Mesendoderm (in vitro differentiated cells): ENCODE results near the gene SLC16A10.

ENCODE experiments used
- DNase-seq: peaks from one replicate; pipeline ENCODE4 v3.0.0; 2013
- H2AK5ac ChIP-seq: 2 replicates; pipeline ENCODE4 v1.6.1; 2013; ENCODE audit warnings: low read length, inconsistent platforms
- H2BK120ac ChIP-seq: 2 replicates; pipeline ENCODE4 v1.6.1; 2013; ENCODE audit warnings: low read depth, mild to moderate bottlenecking, low read length, moderate library complexity, mixed read lengths
- H2BK15ac ChIP-seq: replicated peaks from 2 replicates; pipeline ENCODE4 v1.6.1; 2013; ENCODE audit warnings: low read depth, mild to moderate bottlenecking, moderate library complexity
- H2BK5ac ChIP-seq: 2 replicates; pipeline ENCODE4 v1.6.1; 2013; ENCODE audit warnings: low read length, inconsistent platforms
- H3K18ac ChIP-seq: 2 replicates; pipeline ENCODE4 v1.6.1; 2013; ENCODE audit warnings: mild to moderate bottlenecking, low read length, mixed read lengths
- H3K23ac ChIP-seq: one replicate; pipeline ENCODE4 v1.6.1; 2013; ENCODE audit warnings: low read length
- H3K27ac ChIP-seq: 2 replicates; pipeline ENCODE4 v1.5.1; 2013; ENCODE audit warnings: low read depth, mild to moderate bottlenecking, inconsistent platforms, low read length, moderate library complexity
- H3K27me3 ChIP-seq: 2 replicates; pipeline ENCODE4 v1.6.1; 2013; ENCODE audit warnings: low read length, control low read depth, mild to moderate bottlenecking, inconsistent platforms; ENCODE audit not compliant: insufficient read depth, poor library complexity
- H3K36me3 ChIP-seq: 2 replicates; pipeline ENCODE4 v1.6.1; 2013; ENCODE audit warnings: low read length, inconsistent platforms; ENCODE audit not compliant: control insufficient read depth, insufficient read depth
- H3K4ac ChIP-seq: one replicate; pipeline ENCODE4 v1.6.1; 2013; ENCODE audit warnings: low read depth, mild to moderate bottlenecking, low read length, moderate library complexity
- H3K4me1 ChIP-seq: 2 replicates; pipeline ENCODE4 v1.6.1; 2013; ENCODE audit warnings: low read depth, low read length, inconsistent platforms; ENCODE audit not compliant: control insufficient read depth
- H3K4me2 ChIP-seq: 2 replicates; pipeline ENCODE4 v1.6.1; 2013; ENCODE audit warnings: low read length
- H3K4me3 ChIP-seq: 2 replicates; pipeline ENCODE4 v1.5.1; 2013; ENCODE audit warnings: mild to moderate bottlenecking, low read length
- H3K56ac ChIP-seq: one replicate; pipeline ENCODE4 v1.6.1; 2013; ENCODE audit warnings: low read length
- H3K79me1 ChIP-seq: 2 replicates; pipeline ENCODE4 v1.6.1; 2013; ENCODE audit warnings: low read length, inconsistent platforms
- H3K79me2 ChIP-seq: 2 replicates; pipeline ENCODE4 v1.6.1; 2013; ENCODE audit warnings: mild to moderate bottlenecking, low read length; ENCODE audit not compliant: control insufficient read depth, insufficient read depth
- H3K9ac ChIP-seq: 2 replicates; pipeline ENCODE4 v1.6.1; 2013; ENCODE audit warnings: low read length, inconsistent platforms
- H4K5ac ChIP-seq: one replicate; pipeline ENCODE4 v1.6.1; 2013; ENCODE audit warnings: low read length
- H4K8ac ChIP-seq: one replicate; pipeline ENCODE4 v1.6.1; 2013; ENCODE audit warnings: low read depth, mild to moderate bottlenecking, control low read depth, low read length, moderate library complexity
- WGBS: extraction: QIAGEN DNeasy Blood & Tissue Kit; methylation state at CpG from one replicate; pipeline ENCODE4 v1.1.7; 2013; ENCODE audit warnings: low lambda C conversion rate, missing lambda C conversion rate; ENCODE audit not compliant: insufficient coverage; ENCODE audit errors: extremely low coverage; 5-methylcytosine and 5-hydroxymethylcytosine counted together

The SLC16A10 gene

GRCh38 chr6:111265842-111266241 is 178.5 kb downstream of the SLC16A10 start:
- peaks cover 4% of the 10 kb centered on the region for H3K79me2 ChIP-seq
- H2BK5ac ChIP-seq, result no peak overlapping the region
- no peaks in the 10 kb centered on the region for H3K4me1 ChIP-seq
- H3K36me3 ChIP-seq, result no peaks in the 10 kb centered on the region
- no peak for DNase-seq
- no peak overlapping the region for H3K27ac ChIP-seq
- no peak overlapping the region for H3K56ac ChIP-seq
- no peak overlapping the region for H2BK120ac ChIP-seq
- peaks cover 6% of the 10 kb centered on the region for H3K79me1 ChIP-seq
- no peak overlapping the region for H3K18ac ChIP-seq
- no peak overlapping the region for H2AK5ac ChIP-seq
- H4K5ac ChIP-seq, result no peak overlapping the region
- no peak overlapping the region for H3K9ac ChIP-seq
- H3K4me2 ChIP-seq, result no peak overlapping the region
- H4K8ac ChIP-seq, result no peak overlapping the region
- H3K4ac ChIP-seq, result no peak overlapping the region
- WGBS, result no CpG with 5 or more reads among the region's 6 CpGs
- H2BK15ac ChIP-seq, result no peak overlapping the region
- no peaks in the 10 kb centered on the region for H3K27me3 ChIP-seq
- H3K23ac ChIP-seq, result no peak overlapping the region
- H3K4me3 ChIP-seq, result no peak overlapping the region

GRCh38 chr6:111266276-111266675 is 179.0 kb downstream of the SLC16A10 start:
- H3K27ac ChIP-seq, result no peak overlapping the region
- H3K23ac ChIP-seq, result no peak overlapping the region
- WGBS, result no CpG with 5 or more reads among the region's 2 CpGs
- no peak overlapping the region for H2AK5ac ChIP-seq
- peaks cover 2% of the 10 kb centered on the region for H3K79me2 ChIP-seq
- no peak overlapping the region for H3K9ac ChIP-seq
- H3K4me2 ChIP-seq, result no peak overlapping the region
- H3K36me3 ChIP-seq, result no peaks in the 10 kb centered on the region
- H4K8ac ChIP-seq, result no peak overlapping the region
- no peaks in the 10 kb centered on the region for H3K27me3 ChIP-seq
- no peak overlapping the region for H3K4me3 ChIP-seq
- H3K18ac ChIP-seq, result no peak overlapping the region
- no peak overlapping the region for H2BK15ac ChIP-seq
- no peak overlapping the region for H3K56ac ChIP-seq
- H2BK5ac ChIP-seq, result no peak overlapping the region
- H3K4me1 ChIP-seq, result no peaks in the 10 kb centered on the region
- no peak overlapping the region for H4K5ac ChIP-seq
- no peak overlapping the region for H3K4ac ChIP-seq
- H2BK120ac ChIP-seq, result no peak overlapping the region
- peaks cover 6% of the 10 kb centered on the region for H3K79me1 ChIP-seq
- DNase-seq, result no peak

- no CpG with 5 or more reads among the region's 7 CpGs for WGBS
- Histone ChIP-seq H3K4me1 (no peaks in the 10 kb centered on the region), H2BK120ac (no peak overlapping the region), H3K4me2 (no peak overlapping the region), H3K4ac (no peak overlapping the region), H3K4me3 (no peak overlapping the region), H4K5ac (no peak overlapping the region), H3K56ac (no peak overlapping the region), H3K27me3 (no peaks in the 10 kb centered on the region), H3K79me1 (peaks cover 2% of the 10 kb centered on the region), H2AK5ac (no peak overlapping the region), H3K27ac (no peak overlapping the region), H2BK5ac (no peak overlapping the region), H3K79me2 (peaks cover 2% of the 10 kb centered on the region), H3K23ac (no peak overlapping the region), H2BK15ac (no peak overlapping the region), H3K9ac (no peak overlapping the region), H3K36me3 (no peaks in the 10 kb centered on the region), H4K8ac (no peak overlapping the region), H3K18ac (no peak overlapping the region)
- no peak for DNase-seq
Observed at GRCh38 chr6:111267764-111268333, 180.5 kb downstream of the SLC16A10 start.

- no CpG with 5 or more reads among the region's 1 CpG for WGBS
- peaks cover 2% of the 10 kb centered on the region for H3K79me2 ChIP-seq
- no peak overlapping the region for H3K56ac ChIP-seq
- H4K8ac ChIP-seq, result no peak overlapping the region
- no peak overlapping the region for H3K4me3 ChIP-seq
- H3K4me2 ChIP-seq, result no peak overlapping the region
- DNase-seq, result no peak
- H3K27me3 ChIP-seq, result no peaks in the 10 kb centered on the region
- no peak overlapping the region for H3K4ac ChIP-seq
- peaks cover 2% of the 10 kb centered on the region for H3K79me1 ChIP-seq
- no peak overlapping the region for H3K18ac ChIP-seq
- no peak overlapping the region for H2BK5ac ChIP-seq
- no peaks in the 10 kb centered on the region for H3K36me3 ChIP-seq
- no peak overlapping the region for H2BK120ac ChIP-seq
- no peak overlapping the region for H3K23ac ChIP-seq
- no peak overlapping the region for H4K5ac ChIP-seq
- H2AK5ac ChIP-seq, result no peak overlapping the region
- H3K27ac ChIP-seq, result no peak overlapping the region
- H3K4me1 ChIP-seq, result no peaks in the 10 kb centered on the region
- H3K9ac ChIP-seq, result no peak overlapping the region
- H2BK15ac ChIP-seq, result no peak overlapping the region
Observed at GRCh38 chr6:111269401-111269970, 182.2 kb downstream of the SLC16A10 start.

GRCh38 chr6:111270121-111270520 is 182.8 kb downstream of the SLC16A10 start:
- Histone ChIP-seq H4K5ac (no peak overlapping the region), H3K56ac (no peak overlapping the region), H3K9ac (no peak overlapping the region), H3K4me1 (no peaks in the 10 kb centered on the region), H3K79me2 (peaks cover 2% of the 10 kb centered on the region), H3K79me1 (peaks cover 2% of the 10 kb centered on the region), H2AK5ac (no peak overlapping the region), H3K18ac (no peak overlapping the region), H3K4me3 (no peak overlapping the region), H3K27me3 (no peaks in the 10 kb centered on the region), H3K27ac (no peak overlapping the region), H2BK120ac (no peak overlapping the region), H2BK5ac (no peak overlapping the region), H3K4ac (no peak overlapping the region), H3K4me2 (no peak overlapping the region), H4K8ac (no peak overlapping the region), H3K23ac (no peak overlapping the region), H3K36me3 (no peaks in the 10 kb centered on the region), H2BK15ac (no peak overlapping the region)
- no peak for DNase-seq
- WGBS, result no CpG with 5 or more reads among the region's 4 CpGs
